Stimulated activated CD4-positive, alpha-beta T cell treated with anti-CD3 and anti-CD28 coated beads, TNF-alpha, amount 100 ng/mL, for 4 hours (primary cell): ENCODE data around the gene BMI1.
A peak's percentile ranks its signal among the peaks of the same experiment; 100 is the strongest.
"Not testable (repeated sequence)": the region's sequence is repeated elsewhere in the genome, so short reads cannot be mapped to it uniquely, and the experiment has no call there.

Experiments used
- DNase-seq, 3 experiments: peaks; one replicate each; pipeline ENCODE4 v3.0.0-alpha.2; 2020; ENCODE audit warnings: low read depth in 3 of 3

The BMI1 gene

DNA sequence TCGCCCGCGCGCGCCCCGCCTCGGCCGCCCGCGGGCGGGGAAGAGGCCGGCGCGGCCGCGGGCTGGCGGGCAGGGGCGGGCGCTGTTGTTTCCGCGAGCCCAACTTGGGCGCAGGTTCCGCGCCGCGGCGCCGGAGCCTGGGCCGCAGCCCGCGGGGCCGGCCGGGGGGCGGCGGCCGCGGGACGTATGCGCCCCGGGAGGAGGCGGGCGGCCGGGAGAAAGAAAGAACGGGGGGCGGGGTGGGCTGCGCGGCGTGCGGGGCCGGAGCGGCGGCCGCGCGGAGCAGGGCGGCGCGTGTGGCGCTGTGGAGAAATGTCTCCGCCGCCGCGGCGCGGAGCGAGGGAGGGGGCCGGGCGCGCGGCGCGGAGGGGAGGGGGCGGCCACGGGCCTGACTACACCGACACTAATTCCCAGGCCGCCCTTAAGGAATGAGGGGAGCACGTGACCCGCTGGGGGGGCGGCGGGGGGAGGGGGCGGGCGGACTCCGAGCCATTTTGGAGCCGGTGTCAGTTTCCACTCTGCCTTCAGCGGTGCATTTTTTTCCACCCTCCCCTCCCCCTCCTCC is at the start of gene BMI1:
BMI1 (plus strand) TSS at position 509 of the 565 bp plus-strand sequence. CDS start 5,351 bp downstream, outside the sequence.
- DNase-seq = peak; percentile 50 to 64 (median 61)

DNA sequence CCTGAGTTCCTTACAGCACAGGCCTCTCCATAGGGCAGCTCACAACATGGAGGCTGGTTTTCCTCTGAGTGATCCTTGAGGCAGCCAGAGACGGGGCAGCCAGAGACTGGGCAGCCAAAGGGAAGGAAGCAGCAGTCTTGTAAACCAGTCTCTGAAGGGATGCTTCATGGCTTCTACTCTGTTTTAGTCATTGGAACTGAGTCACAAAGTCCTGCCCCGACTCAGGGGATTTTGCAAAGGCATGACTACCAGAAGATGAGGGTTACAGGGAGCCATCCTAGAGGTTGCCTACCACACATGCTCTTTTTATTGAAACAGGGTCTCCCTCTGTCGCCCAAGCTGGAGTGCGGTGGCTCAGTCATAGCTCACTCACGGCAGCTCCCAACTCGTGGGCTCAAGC is 49.1 kb upstream of the BMI1 start:
- no peak for DNase-seq

- no peak for DNase-seq
Measured at GRCh38 chr10:22278441-22278782, 42.5 kb upstream of the BMI1 start.

- DNase-seq = no peak
Measured at GRCh38 chr10:22280078-22280477, 40.8 kb upstream of the BMI1 start.

DNA sequence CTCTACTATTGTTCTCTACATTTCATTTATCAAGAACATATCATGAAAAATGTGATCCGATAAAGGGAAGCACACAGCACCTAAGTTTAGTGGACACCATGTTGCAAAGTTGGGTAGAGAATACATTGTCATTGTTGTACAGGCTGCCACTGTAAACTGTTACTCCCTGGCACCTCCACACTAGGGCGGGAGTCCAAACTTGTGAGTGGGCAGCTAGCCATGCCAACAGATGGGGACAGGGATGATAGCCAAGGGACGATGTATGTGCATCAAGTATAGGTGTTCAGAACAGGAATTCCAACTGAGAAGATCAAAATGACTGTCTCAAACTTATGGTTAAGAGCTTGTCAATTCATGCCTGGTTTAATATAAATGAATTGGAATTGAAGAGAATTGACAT is 35.8 kb upstream of the BMI1 start:
- DNase-seq = no peak

GRCh38 chr10:22293747-22294404 is 27.0 kb upstream of the BMI1 start:
- no peak for DNase-seq

- no peak for DNase-seq
Measured at GRCh38 chr10:22294694-22295093, 26.2 kb upstream of the BMI1 start.

DNA sequence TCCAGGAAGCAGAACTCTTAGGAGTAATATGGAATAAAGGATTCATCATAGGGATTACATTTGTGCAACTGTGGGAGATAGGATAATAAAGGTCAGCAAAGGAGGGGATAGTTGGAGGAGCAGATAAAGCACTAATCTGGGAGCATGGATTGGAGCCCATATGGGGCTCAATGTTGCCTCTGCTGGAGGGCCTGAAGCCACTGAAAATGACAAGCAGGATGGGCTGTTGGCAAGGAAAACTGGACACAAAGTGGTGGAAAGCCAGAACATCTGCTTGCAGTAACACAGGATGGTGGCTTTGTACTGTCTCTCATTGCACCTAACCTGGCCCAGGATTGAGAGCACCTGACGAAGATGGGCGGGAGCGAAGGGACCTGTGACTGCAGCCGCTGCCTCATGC is 19.7 kb upstream of the BMI1 start:
- no peak for DNase-seq

DNA sequence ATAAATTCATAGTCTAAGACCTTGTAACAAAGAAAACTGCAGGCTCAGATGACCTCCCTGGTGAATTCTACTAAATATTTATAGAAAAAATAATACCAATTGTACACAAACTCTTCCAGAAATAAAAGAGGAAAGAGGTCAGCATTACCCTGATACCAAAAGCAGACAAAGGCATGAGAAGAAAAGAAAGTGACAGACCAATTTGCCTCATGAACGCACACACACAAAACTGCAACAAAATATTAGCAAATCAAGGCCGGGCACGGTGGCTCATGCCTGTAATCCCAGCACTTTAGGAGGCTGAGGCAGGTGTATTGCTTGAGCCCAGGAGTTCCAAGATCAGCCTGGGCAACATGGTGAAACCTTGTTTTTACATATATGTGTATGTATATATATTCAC is 17.4 kb upstream of the BMI1 start:
- no peak for DNase-seq

GRCh38 chr10:22305721-22306120 is 15.2 kb upstream of the BMI1 start:
- no peak for DNase-seq

GRCh38 chr10:22308390-22308789 is 12.5 kb upstream of the BMI1 start:
- no peak for DNase-seq

DNA sequence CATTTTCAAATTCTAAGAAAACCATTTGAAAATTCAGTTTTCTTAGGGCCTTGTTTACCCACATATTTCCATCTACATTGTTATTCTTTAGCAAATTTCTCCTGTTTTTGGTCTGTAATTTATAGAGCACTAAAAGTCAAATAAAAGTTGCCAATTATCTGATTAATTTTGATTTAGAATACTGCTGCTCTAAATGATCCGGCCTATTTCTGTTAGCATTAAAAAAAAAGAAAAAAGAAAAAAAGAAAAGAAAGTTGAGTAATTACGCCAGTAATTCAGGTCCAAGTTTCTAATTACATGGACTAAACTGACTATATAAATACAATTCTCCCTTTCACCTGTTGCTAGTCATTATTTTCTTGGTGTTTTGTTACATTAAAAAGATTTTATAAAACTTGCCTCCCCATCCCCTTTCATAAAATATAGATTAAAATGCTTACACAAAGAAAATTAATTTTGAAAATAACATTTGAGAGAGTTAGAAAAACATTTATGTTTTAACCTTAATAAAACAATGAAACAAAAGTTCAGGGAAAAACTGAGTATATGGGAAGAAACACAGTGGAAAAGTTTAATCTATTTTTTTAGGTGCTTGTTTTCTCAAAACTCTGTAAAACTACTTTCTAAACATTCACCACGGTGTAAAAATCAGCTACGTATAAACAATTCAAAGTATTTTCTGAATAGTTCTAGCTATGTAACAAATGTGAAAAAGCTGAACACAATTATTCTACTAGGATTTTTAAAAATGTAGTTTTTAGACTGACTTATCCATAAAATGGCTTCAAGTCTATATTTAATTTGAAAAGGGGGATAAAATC is 11.5 kb upstream of the BMI1 start:
- no peak for DNase-seq

DNA sequence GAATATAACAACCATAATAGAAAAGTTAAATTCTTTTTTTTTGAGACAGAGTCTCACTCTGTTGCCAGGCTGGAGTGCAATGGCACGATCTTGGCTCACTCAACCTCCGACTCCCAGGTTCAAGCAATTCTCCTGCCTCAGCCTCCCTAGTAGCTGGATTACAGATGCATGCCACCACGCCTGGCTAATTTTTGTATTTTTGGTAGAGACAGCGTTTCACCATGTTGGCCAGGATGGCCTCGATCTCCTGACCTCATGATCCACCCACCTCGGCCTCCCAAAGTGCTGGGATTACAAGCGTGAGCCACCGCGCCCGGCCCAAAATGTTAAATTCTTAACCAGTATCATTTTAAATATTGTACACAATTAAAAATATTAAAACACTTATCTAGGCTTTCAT is 10.9 kb upstream of the BMI1 start:
- not testable (repeated sequence) for DNase-seq

DNA sequence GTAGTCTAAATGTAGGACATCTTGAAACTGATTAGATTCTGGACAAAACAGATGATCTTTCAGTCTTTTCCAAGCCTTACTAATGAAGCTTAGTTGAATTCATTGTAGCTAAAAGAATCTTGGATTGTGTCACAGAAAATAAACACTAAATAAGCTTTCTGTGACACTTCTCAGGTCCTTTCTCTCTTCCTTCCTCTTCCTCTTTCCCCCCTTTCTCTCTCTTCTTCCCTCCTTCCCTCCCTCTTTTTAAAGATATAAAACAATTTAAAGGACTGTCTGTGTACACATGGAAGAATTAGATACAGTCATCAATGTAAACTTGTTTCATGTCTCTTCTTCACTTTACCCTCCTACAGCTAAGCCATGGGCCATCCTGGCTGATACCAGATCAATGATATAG is 10.0 kb upstream of the BMI1 start:
- DNase-seq = no peak

- no peak for DNase-seq
Measured at GRCh38 chr10:22314852-22315251, 6.0 kb upstream of the BMI1 start.

DNA sequence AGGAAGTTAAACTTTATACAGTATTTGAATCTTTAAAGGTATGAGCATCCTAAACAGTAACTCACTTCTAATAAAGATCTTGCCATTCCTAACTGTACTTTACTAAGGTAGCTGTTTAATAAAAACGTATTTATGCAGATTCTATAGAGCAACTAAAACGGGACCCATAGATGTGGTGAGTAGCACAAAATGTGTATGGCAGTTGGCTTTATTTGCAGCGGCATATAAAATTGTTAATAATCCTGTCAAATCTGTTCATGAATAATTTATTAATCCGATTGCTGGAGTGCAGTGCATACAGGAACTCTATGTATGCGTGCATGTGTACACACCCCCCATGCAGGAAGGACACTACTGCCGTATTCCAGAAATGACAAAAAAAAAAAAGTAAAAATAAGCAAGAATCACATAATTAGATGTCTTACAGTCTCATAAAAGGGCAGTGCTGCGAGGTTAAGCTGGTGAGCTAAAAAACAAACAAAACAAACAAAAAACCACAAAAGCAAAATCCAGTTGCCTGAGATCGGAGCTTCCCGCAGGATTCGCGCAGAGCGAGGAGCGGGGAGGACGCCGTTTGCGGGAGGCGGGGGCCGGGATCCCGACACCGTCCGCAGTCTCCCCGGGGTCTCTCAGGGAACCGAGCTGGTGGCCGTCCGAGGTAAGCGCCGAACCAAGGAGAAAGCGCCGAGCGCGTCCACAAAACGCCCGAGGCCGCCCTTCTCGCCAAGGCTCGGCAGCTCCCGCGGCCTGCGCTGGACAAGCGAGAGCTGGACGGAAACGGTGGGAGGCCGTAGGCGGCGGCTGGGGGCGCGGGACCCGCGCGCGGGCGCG is 5.2 kb upstream of the BMI1 start:
- no peak for DNase-seq

DNA sequence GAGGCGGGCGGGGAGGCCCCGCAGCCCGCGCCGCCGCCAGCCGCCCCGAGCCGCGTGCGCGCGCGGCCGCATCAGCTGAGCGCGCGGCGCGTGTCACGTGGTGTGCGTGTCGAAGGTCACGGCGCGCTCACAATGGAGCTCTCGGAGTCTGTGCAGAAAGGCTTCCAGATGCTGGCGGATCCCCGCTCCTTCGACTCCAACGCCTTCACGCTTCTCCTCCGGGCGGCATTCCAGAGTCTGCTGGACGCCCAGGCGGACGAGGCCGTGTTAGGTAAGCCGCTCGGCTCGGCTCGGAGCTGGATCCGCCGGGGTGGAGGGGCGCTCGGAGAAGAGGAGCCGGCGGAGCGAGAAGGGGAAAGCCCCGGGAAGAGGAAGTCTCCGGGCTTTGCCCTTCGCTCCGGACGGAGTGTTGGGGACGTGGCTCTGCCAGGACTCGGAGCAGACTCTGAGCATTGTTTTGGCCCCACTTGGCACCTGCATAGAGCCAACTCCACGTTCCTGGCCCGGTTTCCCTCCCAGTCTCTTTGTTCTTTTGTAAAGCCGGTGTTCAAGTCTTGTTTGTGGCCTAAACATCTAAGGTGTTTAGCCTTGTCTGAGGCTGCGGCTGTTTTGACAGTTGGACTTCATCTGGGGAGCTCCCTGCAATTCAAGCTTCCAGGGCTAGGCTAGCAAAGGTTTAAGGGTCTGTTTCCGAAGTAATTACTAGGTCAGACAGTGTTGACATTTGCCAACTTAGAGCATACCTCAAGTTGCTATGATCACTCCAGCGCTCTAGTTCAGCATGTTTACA is 4.4 kb upstream of the BMI1 start, which contains the start of gene COMMD3:
COMMD3 (plus strand) TSS at position 103 of the 790 bp plus-strand sequence; CDS start at position 133, 30 bp downstream.
- peak; percentile 56 to 67 (median 66) for DNase-seq

DNA sequence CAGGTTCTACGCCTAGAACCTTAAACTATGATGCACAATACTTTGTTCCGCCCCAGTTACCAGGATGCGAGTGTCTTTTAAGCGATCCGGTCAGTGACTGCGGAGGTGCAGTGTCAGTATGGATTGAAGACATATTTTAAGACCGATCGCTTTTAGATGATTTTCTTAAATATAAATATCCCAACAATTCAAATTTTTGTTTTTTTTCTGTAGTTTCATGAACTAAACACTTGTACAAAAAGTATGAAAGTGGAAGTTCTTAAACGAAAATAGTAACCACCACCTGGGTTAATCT is 3.9 kb upstream of the BMI1 start:
- DNase-seq = no peak

DNA sequence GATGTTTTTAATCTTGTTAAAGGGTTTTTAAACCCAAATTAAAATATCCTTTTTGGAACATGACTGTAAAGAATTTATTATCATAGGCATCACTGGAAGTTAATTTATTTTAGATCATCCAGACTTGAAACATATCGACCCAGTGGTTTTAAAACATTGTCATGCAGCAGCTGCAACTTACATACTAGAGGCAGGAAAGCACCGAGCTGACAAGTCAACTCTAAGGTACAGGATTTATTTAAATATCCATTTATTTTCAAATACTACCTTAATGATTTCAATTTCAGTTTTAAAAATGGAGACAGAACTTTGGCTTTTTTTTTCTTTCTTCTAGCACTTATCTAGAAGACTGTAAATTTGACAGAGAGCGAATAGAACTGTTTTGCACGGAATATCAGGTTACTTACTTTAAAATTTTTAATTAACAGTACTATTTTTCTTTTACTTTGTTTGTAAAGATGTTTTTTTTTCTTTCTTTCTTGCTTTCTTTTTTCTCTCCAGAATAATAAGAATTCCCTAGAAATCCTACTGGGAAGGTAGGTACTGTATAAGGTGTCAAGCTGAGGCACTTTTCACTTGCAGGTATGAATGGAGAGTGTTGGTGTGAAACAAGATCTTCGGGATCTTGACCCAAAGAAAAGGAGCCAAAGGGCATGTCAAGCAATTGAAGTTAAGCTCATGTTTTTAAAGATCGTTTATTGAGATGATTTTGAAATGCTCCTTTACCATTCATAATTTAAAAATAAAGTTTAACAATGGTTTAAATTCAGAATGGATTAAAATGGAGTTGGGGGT is 2.9 kb upstream of the BMI1 start:
- no peak for DNase-seq

DNA sequence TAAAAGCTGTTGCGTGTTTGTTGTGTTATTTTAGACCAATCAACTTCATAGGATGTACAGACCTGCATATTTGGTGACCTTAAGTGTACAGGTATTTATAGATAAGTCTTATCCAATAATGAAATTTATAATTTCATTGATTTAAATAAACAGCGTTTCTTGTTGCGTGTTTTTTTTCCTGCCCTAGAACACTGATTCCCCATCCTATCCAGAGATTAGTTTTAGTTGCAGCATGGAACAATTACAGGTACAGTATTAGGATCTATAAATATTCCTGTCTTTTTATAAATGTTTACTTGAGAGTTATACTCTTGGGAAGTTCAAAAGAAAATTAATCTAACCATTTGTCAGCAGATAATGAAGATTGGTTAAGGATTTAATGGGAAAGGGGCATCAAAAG is 2.1 kb upstream of the BMI1 start:
- no peak for DNase-seq

- no peak for DNase-seq
Measured at GRCh38 chr10:22319547-22319979, 1.3 kb upstream of the BMI1 start.
